ENCODE results near the gene TAS2R16.

GRCh38 chr7:122974229-122974628 lies 21.3 kb downstream of the TAS2R16 start:
- TF ChIP-seq POLR2AphosphoS5 (IDR thresholded peaks at IDR 0.05) = no peak
- no peak for TF ChIP-seq CTCF (IDR thresholded peaks at IDR 0.05)
